Stimulated activated CD8-positive, alpha-beta memory T cell treated with anti-CD3 and anti-CD28 coated beads, Interleukin-15, amount 100 ng/mL, for 4 hours (primary cell): ENCODE results near the gene LRP5.

Experiments
- DNase-seq, 2 donors: peaks; one replicate each; pipeline ENCODE4 v3.0.0-alpha.2; 2020; ENCODE audit warnings: low read depth in 2 of 2

Gene LRP5

DNA sequence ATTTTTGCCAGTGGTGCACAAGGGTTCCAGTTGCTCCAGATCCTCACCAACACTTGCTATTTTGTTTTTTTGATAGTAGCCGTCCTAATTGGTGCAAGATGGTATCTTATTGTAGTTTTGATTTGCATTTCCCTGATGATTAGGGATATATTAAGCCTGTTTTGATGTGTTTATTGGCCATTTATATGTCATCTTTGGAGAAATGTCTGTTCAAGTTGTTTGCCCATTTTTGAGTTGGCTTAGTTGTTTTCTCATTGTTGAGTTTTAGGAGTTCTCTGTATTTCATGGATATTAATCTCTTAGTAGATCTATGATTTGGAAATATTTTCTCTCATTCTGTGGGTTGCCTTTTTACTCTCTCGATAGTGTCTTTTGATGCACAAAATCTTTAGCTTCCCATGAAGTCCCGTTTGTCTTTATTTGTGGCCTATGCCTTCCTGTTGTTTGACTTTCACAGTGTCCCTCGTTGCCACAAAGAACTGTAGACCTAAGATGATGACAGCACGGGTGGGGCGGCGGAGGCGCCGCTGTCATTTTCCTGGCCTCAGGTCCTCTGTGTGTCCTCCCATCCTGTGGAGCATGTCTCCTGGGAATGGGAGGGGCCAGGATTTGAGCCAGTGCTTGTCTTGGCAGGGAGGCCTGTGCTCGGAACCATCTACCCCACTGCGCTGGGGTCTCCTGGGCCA is 33.5 kb downstream of the LRP5 start:
- no peak for DNase-seq

DNA sequence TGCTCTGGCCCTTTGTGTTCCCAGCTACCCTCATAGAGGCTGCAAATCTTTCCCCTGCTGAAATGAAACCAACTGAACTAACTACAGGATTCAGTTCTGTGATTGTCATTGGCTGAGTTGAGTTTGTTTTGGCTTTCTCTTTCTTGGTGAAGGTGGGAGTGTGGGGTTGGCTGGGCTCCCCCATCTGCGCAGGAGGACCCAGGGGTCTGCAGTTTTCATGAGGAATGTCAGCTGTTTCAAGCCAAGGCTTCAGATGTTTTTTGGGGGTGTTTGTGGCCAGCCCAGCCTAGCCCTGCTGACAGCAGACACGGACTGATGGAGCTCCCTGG is 34.0 kb downstream of the LRP5 start:
- no peak for DNase-seq

DNA sequence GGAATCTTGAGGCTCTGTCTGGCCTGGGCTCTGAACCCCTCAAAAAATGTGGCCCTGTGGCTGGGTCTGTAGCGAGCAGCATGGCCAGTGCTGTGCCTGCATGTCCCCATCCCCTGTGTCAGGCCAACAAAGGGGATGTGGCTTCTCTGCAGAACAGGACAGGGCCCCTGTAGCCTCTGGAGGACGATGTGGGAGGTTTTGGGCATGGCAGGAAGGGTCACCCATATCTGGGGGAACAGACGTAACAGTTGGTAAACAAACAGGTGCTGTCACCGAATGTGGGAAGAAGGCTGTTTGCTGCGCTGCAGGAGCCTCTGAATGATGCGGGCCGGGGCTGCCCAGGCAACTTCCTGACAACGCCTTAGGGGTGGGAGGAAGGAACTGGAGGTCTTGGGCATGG is 35.0 kb downstream of the LRP5 start:
- DNase-seq = no peak

DNA sequence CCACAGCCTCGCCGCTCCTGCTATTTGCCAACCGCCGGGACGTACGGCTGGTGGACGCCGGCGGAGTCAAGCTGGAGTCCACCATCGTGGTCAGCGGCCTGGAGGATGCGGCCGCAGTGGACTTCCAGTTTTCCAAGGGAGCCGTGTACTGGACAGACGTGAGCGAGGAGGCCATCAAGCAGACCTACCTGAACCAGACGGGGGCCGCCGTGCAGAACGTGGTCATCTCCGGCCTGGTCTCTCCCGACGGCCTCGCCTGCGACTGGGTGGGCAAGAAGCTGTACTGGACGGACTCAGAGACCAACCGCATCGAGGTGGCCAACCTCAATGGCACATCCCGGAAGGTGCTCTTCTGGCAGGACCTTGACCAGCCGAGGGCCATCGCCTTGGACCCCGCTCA is 35.5 kb downstream of the LRP5 start:
- no peak for DNase-seq

DNA sequence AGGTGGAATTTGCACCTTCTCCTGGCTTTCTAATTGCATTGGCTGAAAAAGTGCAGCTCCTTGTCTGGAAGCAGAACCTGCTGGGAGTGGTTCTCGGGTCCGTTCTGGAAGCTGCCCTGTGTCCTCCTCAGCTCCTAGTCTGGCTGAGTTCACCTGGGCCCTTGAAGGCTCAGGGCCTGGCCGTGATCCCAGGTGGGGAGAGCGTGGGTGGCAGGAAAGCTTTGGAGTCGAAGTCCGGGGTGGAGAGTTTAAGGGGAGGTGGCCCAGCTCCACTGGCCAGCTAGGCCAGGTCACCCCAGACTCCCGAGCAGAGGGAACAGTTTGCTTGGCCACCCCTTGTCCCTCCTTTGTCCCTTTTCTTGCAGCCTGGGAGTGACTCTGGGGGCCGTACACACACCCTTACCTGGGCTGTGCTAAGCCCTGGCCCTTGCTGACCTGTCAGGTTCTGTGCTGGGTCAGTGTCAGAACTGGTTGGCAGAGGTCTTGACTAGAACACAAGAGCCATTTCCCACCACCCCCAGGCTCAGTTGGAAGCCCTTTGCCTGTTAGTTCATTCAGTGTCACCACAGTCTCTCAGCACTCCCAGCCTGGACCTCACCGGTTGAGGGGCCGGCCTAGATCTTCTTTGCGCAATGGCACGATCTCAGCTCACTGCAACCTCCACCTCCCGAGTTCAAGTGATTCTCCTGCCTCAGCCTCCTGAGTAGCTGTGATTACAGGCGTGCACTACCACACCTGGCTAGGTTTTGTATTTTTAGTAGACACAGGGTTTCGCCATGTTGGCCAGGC is 37.3 kb downstream of the LRP5 start:
- DNase-seq = no peak

DNA sequence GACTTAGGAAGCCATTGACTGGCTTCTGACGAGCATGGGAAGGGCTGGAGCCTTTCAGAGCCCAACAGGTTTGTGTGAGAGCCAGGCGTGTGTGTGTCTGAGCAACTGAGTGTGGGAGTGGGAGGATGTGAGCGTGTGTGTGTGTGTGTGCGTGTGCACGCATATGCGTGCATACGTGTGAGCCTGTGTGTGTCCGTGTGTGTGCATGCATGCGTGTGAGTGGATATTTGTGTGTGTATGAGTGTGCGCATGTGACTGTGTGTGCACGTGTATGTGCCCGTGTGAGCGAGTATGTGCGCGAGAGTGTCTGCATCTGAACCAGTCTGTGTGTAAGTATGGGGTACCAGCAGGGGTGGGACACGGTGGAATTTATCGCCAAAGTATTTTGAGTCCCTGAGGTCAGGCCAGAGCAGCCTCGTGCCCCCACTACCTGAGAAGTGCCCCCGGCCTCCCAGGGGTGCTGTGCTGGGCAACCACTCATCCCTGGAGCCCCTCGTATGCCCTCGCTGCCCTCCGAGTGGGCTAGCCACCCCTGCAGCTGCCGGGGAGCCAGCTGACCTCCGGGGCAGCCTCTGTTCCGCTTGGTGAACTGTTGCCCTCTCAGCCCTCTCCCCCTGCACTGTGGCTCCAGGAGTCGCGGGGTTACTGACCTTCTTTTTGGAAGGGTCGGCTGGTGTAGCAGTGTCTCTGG is 38.5 kb downstream of the LRP5 start:
- DNase-seq = no peak

DNA sequence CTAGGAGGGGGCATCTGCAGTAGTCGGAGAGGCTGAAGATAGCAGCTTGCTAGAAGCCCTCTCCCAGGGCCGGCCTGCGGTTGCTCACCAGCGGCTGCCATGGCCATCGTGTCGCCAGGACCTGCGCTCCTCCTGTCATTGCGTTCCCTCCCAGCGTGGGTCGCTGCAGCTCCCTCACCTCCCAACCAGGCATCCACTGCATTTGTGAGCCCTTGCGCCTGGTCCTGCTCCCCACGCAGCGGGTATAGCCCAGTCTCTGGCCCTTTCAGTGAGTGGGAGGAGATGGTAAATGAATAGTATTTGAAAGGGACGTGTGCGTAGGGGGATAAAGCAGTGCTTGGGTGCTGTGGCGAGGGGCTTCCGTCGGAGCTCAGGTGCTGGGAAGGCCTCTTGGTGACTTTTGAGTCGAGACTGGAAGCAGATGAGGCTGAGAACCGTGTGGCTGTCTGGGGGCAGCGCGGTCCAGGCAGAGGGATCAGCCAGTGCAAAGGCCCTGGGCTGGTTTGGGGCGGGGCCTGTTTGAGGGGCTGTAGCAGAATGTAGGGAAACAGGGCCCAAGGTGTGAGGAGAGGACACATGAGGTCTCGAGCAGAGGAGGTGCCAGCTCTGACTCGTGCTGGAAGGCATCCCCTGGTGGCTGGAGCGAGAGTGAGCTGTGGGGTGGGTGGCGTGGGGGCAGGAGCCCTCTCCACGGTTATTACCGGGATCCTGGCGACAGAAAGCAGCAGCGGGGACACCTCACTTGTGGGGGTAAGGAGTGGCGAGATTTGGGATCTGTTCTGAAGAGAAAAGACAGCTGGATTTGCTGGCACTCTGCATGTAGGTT is 39.3 kb downstream of the LRP5 start:
- DNase-seq = no peak

DNA sequence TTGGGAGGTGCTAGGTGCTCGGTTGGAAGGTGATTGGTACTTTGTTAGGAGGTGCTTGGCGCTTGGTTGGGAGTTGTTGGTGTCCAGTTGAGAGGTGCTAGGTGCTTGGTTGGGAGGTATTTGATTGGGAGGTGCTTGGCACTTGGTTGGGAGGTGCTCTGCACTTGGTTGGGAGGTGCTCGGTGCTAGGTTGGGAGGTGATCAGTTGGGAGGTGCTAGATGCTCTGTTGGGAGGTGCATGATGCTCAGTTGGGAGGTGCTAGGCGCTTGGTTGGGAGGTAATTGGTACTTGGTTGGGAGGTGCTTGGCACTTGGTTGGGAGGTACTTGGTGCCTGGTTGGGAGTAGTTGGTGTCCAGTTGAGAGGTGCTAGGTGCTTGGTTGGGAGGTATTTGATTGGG is 40.2 kb downstream of the LRP5 start:
- no peak for DNase-seq

DNA sequence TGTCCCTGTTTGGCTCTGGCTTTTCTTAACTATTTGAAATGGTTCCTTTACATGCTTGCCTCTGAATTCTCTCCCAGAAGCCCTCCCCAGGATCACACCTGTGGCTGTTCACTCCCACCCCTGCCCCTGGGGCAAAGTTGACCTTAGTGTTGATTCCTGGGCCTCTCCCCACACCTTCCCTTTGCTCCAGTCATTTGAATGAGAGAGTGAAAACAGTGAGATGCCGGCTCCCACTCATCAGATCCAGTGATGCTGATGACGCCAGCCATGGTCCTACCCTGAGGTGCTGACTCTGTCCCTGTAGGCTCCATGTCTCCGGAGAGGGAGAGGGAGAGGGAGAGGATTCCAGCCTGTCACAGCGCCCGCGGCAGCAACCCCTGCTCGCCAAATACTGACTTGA is 40.7 kb downstream of the LRP5 start:
- no peak for DNase-seq

DNA sequence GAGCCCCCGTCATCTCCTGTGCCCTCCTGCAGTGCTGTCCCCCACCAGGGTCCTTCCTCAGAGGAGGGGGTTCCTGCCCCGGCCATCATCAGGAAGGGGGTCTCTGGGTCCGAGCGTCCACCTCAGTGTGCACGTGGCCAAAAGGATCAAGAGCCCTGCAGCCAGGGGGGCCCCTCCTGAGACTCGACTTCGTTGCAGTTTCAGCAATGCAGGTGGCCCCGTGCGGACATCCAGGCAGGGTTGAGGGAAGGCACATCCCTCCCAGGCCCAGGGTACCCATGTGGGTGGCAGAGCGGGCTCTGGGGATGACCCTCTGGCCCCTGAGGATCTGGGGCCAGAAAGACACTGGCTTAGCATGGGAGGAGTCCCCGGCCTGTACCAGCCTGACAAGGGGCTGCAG is 41.3 kb downstream of the LRP5 start:
- no peak for DNase-seq

DNA sequence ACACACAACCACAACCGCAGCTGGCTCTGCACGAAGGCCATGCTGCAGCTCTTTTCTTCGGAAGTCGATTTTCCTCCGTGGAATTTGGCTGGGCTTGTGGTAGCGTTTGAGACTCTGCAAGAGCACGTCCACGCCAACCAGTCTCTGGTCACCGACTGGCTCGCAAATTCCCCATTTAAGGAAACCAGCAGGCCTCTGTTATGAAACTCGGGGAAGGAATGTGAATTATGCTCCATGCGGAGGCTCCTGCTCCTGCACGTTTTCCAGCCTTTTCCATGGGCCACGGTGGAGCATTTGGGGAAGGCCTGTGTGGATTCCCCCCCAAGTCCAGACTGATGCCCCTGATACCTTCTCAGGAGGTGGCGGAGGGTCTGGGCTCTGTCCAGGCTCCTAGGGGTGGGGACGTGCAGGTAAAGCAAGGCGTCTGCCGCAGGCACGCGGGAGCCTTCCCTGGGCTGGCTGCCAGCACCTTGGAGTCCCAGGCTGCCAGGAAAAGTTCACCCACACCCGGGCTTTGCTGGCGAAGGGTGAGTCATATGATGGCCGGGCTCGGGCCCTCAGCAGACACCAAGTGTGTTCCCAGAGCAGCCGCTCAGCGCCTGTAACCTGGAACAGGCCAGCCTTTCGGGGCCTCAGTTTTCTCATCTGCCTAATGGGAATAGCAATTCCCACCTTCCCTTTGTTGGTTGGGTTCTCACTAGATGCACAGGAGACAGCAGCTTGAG is 41.9 kb downstream of the LRP5 start:
- DNase-seq = no peak

DNA sequence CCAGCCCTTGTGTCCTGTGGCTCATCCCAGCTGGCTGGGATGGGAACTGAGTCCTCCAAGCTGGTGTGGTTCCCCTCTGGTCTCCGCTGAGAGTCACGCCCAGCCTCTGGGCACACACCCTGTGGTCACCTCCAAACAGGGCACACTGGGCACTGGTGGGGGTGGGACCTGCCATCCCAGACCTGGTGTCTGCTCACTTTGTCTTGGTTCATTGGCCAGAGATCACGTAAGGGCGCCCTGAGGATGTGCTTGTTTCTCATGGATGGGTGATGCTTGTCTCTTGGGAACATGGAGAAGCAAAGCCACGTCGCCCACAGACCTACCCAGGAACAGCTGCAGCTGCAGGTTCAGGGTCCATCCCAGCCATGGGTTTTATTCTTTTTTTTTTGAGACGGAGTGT is 43.1 kb downstream of the LRP5 start:
- no peak for DNase-seq

DNA sequence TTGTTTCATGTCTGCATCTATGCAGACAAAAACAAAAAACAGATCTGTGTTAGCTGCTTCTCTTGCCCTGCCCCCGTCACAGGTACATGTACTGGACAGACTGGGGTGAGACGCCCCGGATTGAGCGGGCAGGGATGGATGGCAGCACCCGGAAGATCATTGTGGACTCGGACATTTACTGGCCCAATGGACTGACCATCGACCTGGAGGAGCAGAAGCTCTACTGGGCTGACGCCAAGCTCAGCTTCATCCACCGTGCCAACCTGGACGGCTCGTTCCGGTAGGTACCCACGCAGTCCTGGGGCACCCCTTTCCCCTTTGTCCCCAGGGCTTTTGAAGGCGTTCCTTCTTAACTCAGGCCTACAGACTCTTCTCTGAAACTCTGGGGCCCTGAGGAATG is 45.2 kb downstream of the LRP5 start:
- DNase-seq = no peak

DNA sequence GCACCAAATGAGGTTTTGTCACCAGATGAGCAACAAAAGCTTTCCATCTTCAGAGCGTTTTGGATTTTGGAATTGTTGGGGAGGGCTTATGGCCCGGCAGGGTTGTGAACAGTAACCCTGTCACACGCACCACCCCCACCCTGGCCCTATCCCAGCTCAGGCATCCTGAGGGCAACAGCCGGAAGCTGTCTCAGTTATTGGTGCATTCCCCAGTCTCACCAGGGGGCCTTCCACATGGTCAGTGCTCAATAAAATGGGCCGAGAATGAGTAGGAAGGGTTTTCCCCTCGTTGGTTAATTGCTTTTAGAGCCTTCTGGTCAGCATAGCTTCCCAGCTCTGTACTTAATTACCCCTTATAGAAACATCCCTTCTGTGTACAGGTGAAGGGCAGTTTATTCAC is 46.0 kb downstream of the LRP5 start:
- no peak for DNase-seq

DNA sequence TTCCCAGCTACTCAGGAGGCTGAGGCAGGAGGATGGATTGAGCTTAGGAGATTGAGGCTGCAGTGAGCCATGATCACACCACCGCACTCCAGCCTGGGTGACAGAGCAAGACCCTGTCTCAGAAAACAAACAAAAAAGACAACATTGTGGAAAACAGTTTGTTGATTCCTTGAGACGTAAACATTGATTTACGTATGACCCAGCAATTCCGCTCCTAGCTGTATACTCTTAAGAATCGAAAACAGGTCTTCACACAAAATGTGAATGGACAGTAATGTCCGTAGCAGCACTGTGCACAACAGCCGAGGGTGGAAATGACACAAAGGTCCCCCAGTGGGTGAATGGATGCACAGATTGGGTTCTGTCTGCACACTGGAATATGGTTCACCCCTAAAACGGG is 49.3 kb downstream of the LRP5 start:
- no peak for DNase-seq

DNA sequence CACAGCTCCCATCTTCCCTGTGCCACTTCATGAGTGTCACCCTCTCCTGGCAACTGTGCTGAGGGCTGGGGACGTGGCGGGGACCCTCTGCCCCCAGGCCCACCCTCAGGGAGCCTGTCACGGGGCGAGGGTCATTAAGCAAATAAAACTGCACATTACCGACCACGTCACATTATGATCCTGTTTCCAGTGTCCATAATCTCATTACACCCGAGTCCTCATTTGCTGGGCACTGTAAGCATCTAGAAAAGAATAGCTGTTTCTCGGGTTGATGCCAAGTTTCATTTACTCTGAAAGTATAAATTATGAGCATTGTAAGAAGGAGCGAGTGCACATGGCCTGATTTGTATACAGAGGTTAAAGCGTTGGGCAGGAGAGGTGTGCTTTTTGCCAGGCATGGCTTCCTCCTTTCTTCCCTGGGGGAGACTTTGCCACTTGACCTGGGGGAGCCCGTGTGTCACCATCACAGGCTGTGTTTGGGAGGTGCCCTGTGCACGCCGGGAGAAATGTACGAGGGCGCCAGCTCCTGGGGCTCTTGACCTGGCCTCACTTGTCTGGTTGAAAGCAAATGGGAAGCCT is 50.5 kb downstream of the LRP5 start:
- no peak for DNase-seq

DNA sequence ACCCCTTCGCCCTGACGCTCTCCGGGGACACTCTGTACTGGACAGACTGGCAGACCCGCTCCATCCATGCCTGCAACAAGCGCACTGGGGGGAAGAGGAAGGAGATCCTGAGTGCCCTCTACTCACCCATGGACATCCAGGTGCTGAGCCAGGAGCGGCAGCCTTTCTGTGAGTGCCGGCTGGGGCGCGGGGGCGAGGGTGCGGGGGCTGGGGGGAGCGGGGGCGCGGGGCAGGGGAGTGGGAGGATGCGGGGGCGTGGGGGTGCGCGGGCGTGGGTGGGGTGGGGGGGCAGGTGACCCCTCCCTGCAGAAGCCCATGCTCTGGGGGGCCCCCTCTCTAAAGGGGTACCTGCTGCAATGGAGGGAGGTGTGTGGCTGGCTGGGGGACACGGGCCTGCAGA is 51.4 kb downstream of the LRP5 start:
- DNase-seq = no peak

DNA sequence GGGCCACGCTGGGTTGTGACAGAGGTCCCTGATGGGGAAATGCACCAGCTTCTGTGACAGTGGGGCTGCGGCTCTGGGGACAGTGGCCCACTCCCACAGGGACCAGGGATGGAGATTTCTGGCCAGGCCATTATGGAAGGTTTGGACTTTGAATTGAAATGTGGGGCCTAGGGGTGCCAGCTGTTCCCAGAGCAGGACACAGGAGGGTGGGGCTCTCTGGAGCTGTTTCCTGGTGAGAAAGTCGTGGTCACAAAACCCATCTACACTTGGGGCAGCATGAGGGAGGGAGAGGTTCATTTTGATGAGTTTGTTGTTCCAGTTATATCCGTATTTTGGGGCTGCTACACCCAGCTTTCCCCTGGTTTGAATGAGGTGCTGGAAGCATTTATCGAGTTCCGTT is 52.2 kb downstream of the LRP5 start:
- no peak for DNase-seq

DNA sequence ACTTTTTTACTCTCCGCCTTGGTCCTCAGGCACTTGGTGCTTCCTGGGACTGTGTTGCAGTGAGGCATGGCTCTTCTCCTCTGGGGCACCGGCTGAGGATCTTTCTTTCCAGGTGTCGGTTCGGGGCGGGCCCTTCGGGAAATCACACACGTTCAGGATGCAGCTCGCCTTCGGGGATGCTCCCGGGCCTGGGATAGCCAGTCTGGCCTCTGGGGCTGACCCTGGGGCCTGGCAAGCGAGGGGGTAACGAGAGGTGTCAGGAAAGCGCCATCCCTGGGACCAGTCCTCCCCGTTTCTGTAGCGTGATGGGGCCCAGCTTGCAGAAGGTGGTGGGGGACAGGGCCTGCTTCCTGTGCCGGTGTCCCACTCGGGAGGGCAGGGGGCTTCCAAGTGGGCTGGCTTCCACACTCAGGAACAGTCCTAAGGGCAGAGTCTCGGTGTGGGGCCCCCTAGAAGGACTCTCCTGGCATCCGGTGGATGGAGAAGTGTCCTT is 53.6 kb downstream of the LRP5 start:
- no peak for DNase-seq

DNA sequence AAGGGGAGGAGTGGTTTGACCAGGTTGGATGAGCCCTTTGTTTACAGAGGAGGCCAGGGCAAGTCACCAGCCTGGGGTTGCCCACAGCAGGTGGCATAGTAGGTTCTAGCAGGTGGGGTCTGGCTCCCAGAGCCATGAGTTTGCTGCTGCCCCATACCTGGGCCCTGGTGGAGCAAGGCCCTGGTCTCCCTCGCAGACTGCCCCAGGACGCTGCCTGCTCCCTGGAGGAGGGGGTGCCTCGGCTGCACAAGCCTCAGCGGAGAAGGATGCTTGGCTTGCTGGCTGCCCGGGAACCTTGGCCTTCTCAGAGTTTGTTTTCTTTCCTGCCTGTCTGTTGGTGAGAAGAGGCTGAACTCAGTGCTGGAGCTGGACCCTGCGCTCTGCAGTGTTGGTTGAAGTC is 54.9 kb downstream of the LRP5 start:
- DNase-seq = no peak

DNA sequence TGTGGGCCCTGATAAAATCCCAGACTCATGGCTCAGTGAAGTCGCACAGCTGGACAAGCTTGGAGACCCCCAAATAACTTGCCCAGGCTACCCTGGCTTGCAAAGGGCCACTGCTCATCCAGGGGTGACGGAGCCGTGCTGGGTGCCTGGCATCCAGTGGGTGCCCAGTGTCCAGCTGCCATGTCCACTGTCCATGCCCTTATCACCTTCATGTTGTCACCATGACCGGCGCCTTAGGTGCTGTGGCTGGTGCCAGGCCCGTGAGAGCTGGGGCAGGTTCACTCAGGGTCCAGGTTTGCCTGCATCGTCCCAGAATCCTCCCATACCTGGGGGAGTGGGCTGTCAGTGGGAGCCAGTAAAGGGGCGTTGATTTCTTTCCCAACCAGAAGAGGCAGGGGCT is 57.4 kb downstream of the LRP5 start:
- no peak for DNase-seq
